K562 (cell line): ENCODE measurements around the gene SNX1. TPM values are rescaled to one million over a fixed set of nuclear protein-coding genes. Genes with fewer than 3 reads are reported as not detected.

Experiments
- COPS2 ChIP-seq: fragments of 450-650 bp; conservative IDR thresholded peaks from 2 replicates; pipeline ENCODE4 v1.6.1; 2016; ENCODE audit warnings: mild to moderate bottlenecking, moderate library complexity
- CREB5 ChIP-seq: fragments of 250-450 bp; sonication (Bioruptor Pico); IDR thresholded peaks from 2 replicates; pipeline ENCODE4 v1.5.0; 2020; ENCODE audit warnings: mild to moderate bottlenecking
- ELF4 ChIP-seq: fragments of 450-650 bp; formaldehyde crosslinking; IDR thresholded peaks from 2 replicates; pipeline ENCODE4 v1.4.0; 2022; ENCODE audit warnings: missing genetic modification characterization
- ETS1 ChIP-seq: conservative IDR thresholded peaks from 2 replicates; pipeline ENCODE4 v1.6.1; 2011; ENCODE audit warnings: low read depth, mild to moderate bottlenecking, low read length; ENCODE audit not compliant: control insufficient read depth
- FOXO4 ChIP-seq: fragments of 450-650 bp; formaldehyde crosslinking; IDR thresholded peaks from 2 replicates; pipeline ENCODE4 v1.4.0; 2020; ENCODE audit warnings: mild to moderate bottlenecking, moderate library complexity
- HLTF ChIP-seq: fragments of 450-650 bp; IDR thresholded peaks from 2 replicates; pipeline ENCODE4 v1.6.1; 2016
- HOXB6 ChIP-seq: fragments of 250-450 bp; sonication (Bioruptor Pico); IDR thresholded peaks from 2 replicates; pipeline ENCODE4 v1.5.1; 2022; ENCODE audit warnings: mild to moderate bottlenecking, borderline replicate concordance
- MCM7 ChIP-seq, 2 experiments: fragments of 450-650 bp; IDR thresholded peaks; 2 replicates each; pipeline ENCODE4 v1.6.1; 2016 to 2018
- NCOA4 ChIP-seq: fragments of 450-650 bp; IDR thresholded peaks from 2 replicates; pipeline ENCODE4 v1.6.1; 2018; ENCODE audit warnings: mild to moderate bottlenecking; ENCODE audit not compliant: partially characterized antibody
- NFYB ChIP-seq: IDR thresholded peaks from 2 replicates; pipeline ENCODE4 v1.6.1; 2011; ENCODE audit warnings: mild to moderate bottlenecking, moderate library complexity; ENCODE audit not compliant: insufficient read length; ENCODE audit errors: extremely low read depth
- NR2F6 ChIP-seq: fragments of 450-650 bp; formaldehyde crosslinking; IDR thresholded peaks from 2 replicates; pipeline ENCODE4 v1.4.0; 2020; ENCODE audit warnings: mild to moderate bottlenecking
- POLR2G ChIP-seq: fragments of 200-400 bp; formaldehyde crosslinking; IDR thresholded peaks from 2 replicates; pipeline ENCODE4 v1.6.1; 2017; ENCODE audit warnings: low read depth, mild to moderate bottlenecking, antibody characterized with exemption, low read length, moderate library complexity
- RBM14 ChIP-seq: fragments of 200-400 bp; formaldehyde crosslinking; IDR thresholded peaks from 2 replicates; pipeline ENCODE4 v1.6.1; 2018; ENCODE audit warnings: low read depth, mild to moderate bottlenecking, low read length, moderate library complexity, borderline replicate concordance; ENCODE audit not compliant: insufficient read depth
- RHOXF2B ChIP-seq: fragments of 250-450 bp; sonication (Bioruptor Pico); conservative IDR thresholded peaks from 2 replicates; pipeline ENCODE4 v1.5.1; 2021
- SIN3B ChIP-seq: fragments of 450-650 bp; IDR thresholded peaks from 2 replicates; pipeline ENCODE4 v1.6.1; 2017; ENCODE audit warnings: low read depth, mild to moderate bottlenecking, moderate library complexity
- VEZF1 ChIP-seq: fragments of 200-800 bp; sonication (Bioruptor generic); IDR thresholded peaks from 2 replicates; pipeline ENCODE4 v1.6.1; 2017; ENCODE audit warnings: missing genetic modification characterization, missing compliant biosample characterization
- ZNF354B ChIP-seq: fragments of 250-450 bp; sonication (Bioruptor Pico); IDR thresholded peaks from 2 replicates; pipeline ENCODE4 v1.4.0; 2020
- ZNF436 ChIP-seq: fragments of 250-450, 450-650 bp; sonication (Bioruptor Pico); formaldehyde crosslinking; IDR thresholded peaks from 2 replicates; pipeline ENCODE4 v1.7.0; 2020; ENCODE audit warnings: mild to moderate bottlenecking
- ZNF444 ChIP-seq: fragments of 250-450 bp; sonication (Bioruptor Pico); IDR thresholded peaks from 2 replicates; pipeline ENCODE4 v1.4.0; 2020; ENCODE audit warnings: mild to moderate bottlenecking, moderate library complexity
- ZNF668 ChIP-seq: fragments of 250-450 bp; sonication (Bioruptor Pico); IDR thresholded peaks from 2 replicates; pipeline ENCODE4 v1.8.0; 2022; ENCODE audit warnings: mild to moderate bottlenecking, inconsistent platforms
- ZNF696 ChIP-seq: fragments of 250-450 bp; sonication (Bioruptor Pico); conservative IDR thresholded peaks from 2 replicates; pipeline ENCODE4 v1.4.0; 2020; ENCODE audit warnings: mild to moderate bottlenecking, moderate library complexity
- polyA plus RNA-seq, 8 experiments: library from polyadenylated mRNA; depleted of rRNA in 4 of 8; stranded (reverse) in 5 of 8; unstranded in 3 of 8; fragments of >200 nt; fragmentation: Nextera tagmentation in 2 of 8; fragmentation: Illumina TruSeq in 1 of 8; extraction: Ambion mirVana in 2 of 8; extraction: Trizol in 1 of 8; gene quantifications; 2 replicates each; pipeline versions ENCODE4 v1.2.1 to v1.2.3, GENCODE V29; 2011 to 2014; ENCODE audit warnings: inconsistent platforms in 1 of 8, missing spikeins in 1 of 8
- total RNA-seq, 7 experiments: library from RNA; depleted of rRNA in 6 of 7; stranded (reverse); fragments of >200 nt in 6 of 7; fragmentation: Illumina TruSeq in 2 of 7; extraction: Trizol in 2 of 7; gene quantifications; 2 replicates each; pipeline versions ENCODE4 v1.2.1 to v1.2.3, GENCODE V29; 2011 to 2021; ENCODE audit warnings: low replicate concordance in 1 of 7
- TF ChIP-seq, protein P1 (sequence below): fragments of 250-450 bp; sonication (Bioruptor Pico); IDR thresholded peaks from 2 replicates; pipeline ENCODE4 v1.5.0; 2021

Gene SNX1
- total and polyA plus RNA-seq, 9 of the 15 experiments (the other 6 are each of a cell fraction or from before 2014, with no cell fraction given) = 11.0 to 105 (median 59.9) TPM

GRCh38 chr15:64095795-64096667, at the start of gene SNX1 (continued):
- no peak for TF ChIP-seq CREB5
- TF ChIP-seq COPS2 = no peak
- no peak for TF ChIP-seq FOXO4 (CRISPR knock-in tag)
- no peak for TF ChIP-seq RBM14
- TF ChIP-seq ZNF696 = no peak
- TF ChIP-seq MCM7 (IDR thresholded peaks at IDR 0.05) = no peak
- TF ChIP-seq ZNF668 (CRISPR knock-in tag) = no peak
- no peak for TF ChIP-seq NCOA4
- no peak for TF ChIP-seq NFYB
- TF ChIP-seq ZNF436 (CRISPR knock-in tag) = no peak
- TF ChIP-seq ZNF354B (CRISPR knock-in tag) = no peak
- TF ChIP-seq RHOXF2B (CRISPR knock-in tag) = no peak
- TF ChIP-seq ZNF444 = no peak
- TF ChIP-seq ELF4 (CRISPR knock-in tag) = no peak
- TF ChIP-seq POLR2G = peak; percentile 96
- peak; percentile 77; the same call in 1 of the 2 replicates for TF ChIP-seq HLTF
- peak; percentile 95 for TF ChIP-seq VEZF1 (CRISPR knock-in tag)
- TF ChIP-seq HOXB6 (CRISPR knock-in tag) = no peak
- peak; percentile 97 for TF ChIP-seq ETS1
- TF ChIP-seq, protein P1, sequence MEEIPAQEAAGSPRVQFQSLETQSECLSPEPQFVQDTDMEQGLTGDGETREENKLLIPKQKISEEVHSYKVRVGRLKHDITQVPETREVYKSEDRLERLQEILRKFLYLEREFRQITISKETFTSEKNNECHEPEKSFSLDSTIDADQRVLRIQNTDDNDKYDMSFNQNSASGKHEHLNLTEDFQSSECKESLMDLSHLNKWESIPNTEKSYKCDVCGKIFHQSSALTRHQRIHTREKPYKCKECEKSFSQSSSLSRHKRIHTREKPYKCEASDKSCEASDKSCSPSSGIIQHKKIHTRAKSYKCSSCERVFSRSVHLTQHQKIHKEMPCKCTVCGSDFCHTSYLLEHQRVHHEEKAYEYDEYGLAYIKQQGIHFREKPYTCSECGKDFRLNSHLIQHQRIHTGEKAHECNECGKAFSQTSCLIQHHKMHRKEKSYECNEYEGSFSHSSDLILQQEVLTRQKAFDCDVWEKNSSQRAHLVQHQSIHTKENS (CRISPR knock-in tag) = no peak
- TF ChIP-seq SIN3B = peak; percentile 96
- no peak for TF ChIP-seq NR2F6 (CRISPR knock-in tag)
